OCI-LY1 (cell line): ENCODE results near the gene GAMT.
A peak's percentile ranks its signal among the peaks of the same experiment; 100 is the strongest.

Source experiments
- H2AFZ ChIP-seq: fragments of 200-600 bp; sonication (generic), shearing (Covaris generic); 2 replicates; pipeline ENCODE4 v1.6.0; 2014; ENCODE audit warnings: antibody characterized with exemption, mild to moderate bottlenecking, low read length
- H3F3A ChIP-seq: fragments of 200-600 bp; sonication (generic), shearing (Covaris generic); 2 replicates; pipeline ENCODE4 v1.6.0; 2014; ENCODE audit warnings: mild to moderate bottlenecking, antibody characterized with exemption, low read length, moderate library complexity; ENCODE audit not compliant: insufficient read depth
- H3K27ac ChIP-seq: fragments of 200-600 bp; sonication (generic); 2 replicates; pipeline ENCODE4 v1.5.1; 2014; ENCODE audit warnings: low read length, mixed run types, mild to moderate bottlenecking, low read depth; ENCODE audit not compliant: poor library complexity, severe bottlenecking
- H3K27me3 ChIP-seq: fragments of 200-600 bp; sonication (generic); 2 replicates; pipeline ENCODE4 v1.6.0; 2014; ENCODE audit warnings: antibody characterized with exemption, mild to moderate bottlenecking, low read length, moderate library complexity; ENCODE audit not compliant: insufficient read depth
- H3K36me3 ChIP-seq: fragments of 200-600 bp; sonication (generic); 2 replicates; pipeline ENCODE4 v1.6.1; 2014; ENCODE audit warnings: mild to moderate bottlenecking, antibody characterized with exemption, low read length, moderate library complexity, mixed read lengths; ENCODE audit not compliant: insufficient read depth
- H3K4me1 ChIP-seq: fragments of 200-600 bp; sonication (generic); 2 replicates; pipeline ENCODE4 v1.5.1; 2014; ENCODE audit warnings: mild to moderate bottlenecking, low read length, moderate library complexity; ENCODE audit not compliant: insufficient read depth, severe bottlenecking
- H3K4me2 ChIP-seq: fragments of 200-600 bp; sonication (generic), shearing (Covaris generic); 2 replicates; pipeline ENCODE4 v1.6.1; 2014; ENCODE audit warnings: low read length
- H3K4me3 ChIP-seq: fragments of 200-600 bp; sonication (generic); 2 replicates; pipeline ENCODE4 v1.5.1; 2014; ENCODE audit warnings: low read length, low read depth, mild to moderate bottlenecking, mixed read lengths; ENCODE audit not compliant: poor library complexity, severe bottlenecking
- H3K79me2 ChIP-seq: fragments of 200-600 bp; shearing (Covaris generic); 2 replicates; pipeline ENCODE4 v1.6.1; 2016; ENCODE audit warnings: mixed run types, low read length, mixed read lengths; ENCODE audit not compliant: insufficient read depth
- H3K9ac ChIP-seq: fragments of 200-600 bp; sonication (generic), shearing (Covaris generic); 2 replicates; pipeline ENCODE4 v1.6.1; 2014; ENCODE audit warnings: mild to moderate bottlenecking, low read length, mixed read lengths
- H3K9me2 ChIP-seq: fragments of 200-600 bp; sonication (generic), shearing (Covaris generic); 2 replicates; pipeline ENCODE4 v1.6.1; 2014; ENCODE audit warnings: low read depth, mild to moderate bottlenecking, low read length, mixed read lengths
- H3K9me3 ChIP-seq: fragments of 200-600 bp; shearing (Covaris generic); 2 replicates; pipeline ENCODE4 v1.6.1; 2014; ENCODE audit warnings: low read length, mixed read lengths
- H4K20me1 ChIP-seq: fragments of 200-600 bp; sonication (generic), shearing (Covaris generic); 2 replicates; pipeline ENCODE4 v1.6.0; 2016; ENCODE audit warnings: mild to moderate bottlenecking, low read length; ENCODE audit not compliant: insufficient read depth
- CTCF ChIP-seq: fragments of 200-600 bp; sonication (generic), shearing (Covaris generic); IDR thresholded peaks from 2 replicates; pipeline ENCODE4 v1.5.1; 2017; ENCODE audit warnings: mild to moderate bottlenecking, antibody characterized with exemption, low read length, moderate library complexity, mixed read lengths
- EZH2 ChIP-seq: fragments of 200-600 bp; sonication (generic), shearing (Covaris generic); IDR thresholded peaks from 2 replicates; pipeline ENCODE4 v1.8.0; 2017; ENCODE audit warnings: borderline replicate concordance, mixed run types, mild to moderate bottlenecking, antibody characterized with exemption, low read length, moderate library complexity, mixed read lengths

The GAMT gene

GRCh38 chr19:1365319-1366269 lies 35.7 kb downstream of the GAMT start:
- Histone ChIP-seq H3K36me3 (peaks cover 72% of the 10 kb centered on the region), H3K27ac (no peak overlapping the region)
- TF ChIP-seq EZH2 (no peak), CTCF (no peak)

GRCh38 chr19:1364070-1364704 lies 37.2 kb downstream of the GAMT start:
- H3F3A ChIP-seq: no peaks in the 10 kb centered on the region
- H3K79me2 ChIP-seq: no peaks in the 10 kb centered on the region
- H2AFZ ChIP-seq: no peak overlapping the region
- H3K36me3 ChIP-seq: peaks cover 73% of the 10 kb centered on the region
- H3K9ac ChIP-seq: no peak overlapping the region
- H4K20me1 ChIP-seq: no peaks in the 10 kb centered on the region
- peak overlapping the region; percentile 41 for H3K27ac ChIP-seq
- no peaks in the 10 kb centered on the region for H3K27me3 ChIP-seq
- H3K4me3 ChIP-seq: no peak overlapping the region
- no peaks in the 10 kb centered on the region for H3K9me2 ChIP-seq
- TF ChIP-seq CTCF (peak; percentile 49), EZH2 (no peak)
- peaks cover 16% of the 10 kb centered on the region for H3K4me1 ChIP-seq
- no peak overlapping the region; the same call in 1 of the 2 replicates for H3K4me2 ChIP-seq
- no peaks in the 10 kb centered on the region for H3K9me3 ChIP-seq

More at GRCh38 chr19:1365319-1366269, 35.7 kb downstream of the GAMT start:
- no peak overlapping the region for H3K4me2 ChIP-seq
- no peak overlapping the region for H2AFZ ChIP-seq
- H3F3A ChIP-seq: no peaks in the 10 kb centered on the region
- H3K4me1 ChIP-seq: peaks cover 18% of the 10 kb centered on the region
- H3K9me2 ChIP-seq: no peaks in the 10 kb centered on the region
- no peaks in the 10 kb centered on the region for H3K27me3 ChIP-seq
- H3K79me2 ChIP-seq: no peaks in the 10 kb centered on the region
- no peak overlapping the region for H3K9ac ChIP-seq
- no peaks in the 10 kb centered on the region for H3K9me3 ChIP-seq
- H3K4me3 ChIP-seq: no peak overlapping the region
- no peaks in the 10 kb centered on the region for H4K20me1 ChIP-seq

- H2AFZ ChIP-seq: no peak overlapping the region
- H3K27ac ChIP-seq: peak overlapping the region; percentile 5
- TF ChIP-seq CTCF: no peak
- no peak for TF ChIP-seq EZH2
- H3K36me3 ChIP-seq: peaks cover 75% of the 10 kb centered on the region
- peak overlapping the region; percentile 2; the same call in 1 of the 2 replicates for H3K4me2 ChIP-seq
- no peaks in the 10 kb centered on the region for H3K9me2 ChIP-seq
- no peaks in the 10 kb centered on the region for H4K20me1 ChIP-seq
- H3K27me3 ChIP-seq: no peaks in the 10 kb centered on the region
- no peak overlapping the region for H3K4me3 ChIP-seq
- no peak overlapping the region; the same call in 1 of the 2 replicates for H3K9ac ChIP-seq
- no peaks in the 10 kb centered on the region for H3K9me3 ChIP-seq
- peaks cover 16% of the 10 kb centered on the region for H3K4me1 ChIP-seq
- no peaks in the 10 kb centered on the region for H3F3A ChIP-seq
- no peaks in the 10 kb centered on the region for H3K79me2 ChIP-seq
Measured at GRCh38 chr19:1363599-1363998, 37.7 kb downstream of the GAMT start.
